M059J (cell line): ENCODE results near the gene DPT. TPM values are rescaled to one million over a fixed set of nuclear protein-coding genes. Genes with fewer than 3 reads are reported as not detected.
A peak's percentile ranks its signal among the peaks of the same experiment; 100 is the strongest.
"Not testable (repeated sequence)": the region's sequence is repeated elsewhere in the genome, so short reads cannot be mapped to it uniquely, and the experiment has no call there.

Experiments
- DNase-seq: peaks from one replicate; pipeline ENCODE4 v3.0.0-alpha.2; 2012; ENCODE audit warnings: low read depth
- total RNA-seq: library from RNA; depleted of rRNA; stranded (reverse); fragments of >200 nt; shearing (Covaris generic); gene quantifications from 2 replicates; pipeline ENCODE4 v1.2.3, GENCODE V29; 2014; rRNA removed

Gene DPT
- total RNA-seq: not detected in 2 replicates

DNA sequence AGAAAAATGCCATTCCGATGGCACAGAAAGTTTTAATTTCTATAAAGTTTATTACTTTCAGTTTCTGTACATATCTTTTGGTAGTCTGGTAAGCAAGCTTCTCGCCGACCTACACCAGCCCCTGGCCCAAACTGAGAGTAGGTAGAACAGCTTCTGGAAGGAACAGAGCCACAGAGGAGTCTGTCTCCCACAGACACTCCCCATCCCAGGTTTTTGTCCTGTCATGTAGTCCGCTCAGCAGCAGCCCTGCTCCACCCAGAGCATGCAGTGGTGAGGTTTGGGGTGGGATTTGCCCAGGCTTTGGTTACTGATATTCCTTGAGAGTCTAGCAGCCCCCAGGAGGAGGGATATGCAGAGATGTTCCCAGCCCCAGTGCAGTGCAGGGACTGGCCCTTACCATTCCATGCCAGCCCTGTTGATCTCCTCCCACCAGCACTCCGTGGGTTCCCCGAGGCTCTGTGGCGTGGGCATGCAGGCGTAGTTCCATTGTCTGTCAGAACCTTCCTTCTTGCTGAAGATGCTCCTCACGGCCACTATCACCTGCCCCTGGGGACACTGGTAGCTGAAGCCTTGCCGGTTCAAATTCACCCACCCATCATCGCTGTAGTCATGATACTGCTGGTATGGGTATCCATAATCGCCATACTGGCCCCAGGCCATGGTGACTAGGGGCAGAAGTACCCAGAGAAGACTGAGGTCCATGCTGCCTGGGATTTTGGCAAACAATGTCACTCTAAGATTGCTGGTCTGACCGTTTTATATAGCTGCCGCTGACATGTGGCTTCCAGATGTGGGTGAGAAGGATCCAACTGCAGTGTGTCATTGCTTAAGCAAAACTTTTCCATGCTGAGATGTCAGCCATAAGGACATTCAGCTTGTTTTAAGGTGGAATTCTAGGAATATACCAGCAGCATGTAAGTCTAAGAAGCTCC is at the start of gene DPT:
DPT (minus strand) TSS at position 734 of the 932 bp plus-strand sequence; CDS start at position 702, 32 bp downstream.
- DNase-seq: no peak

DNA sequence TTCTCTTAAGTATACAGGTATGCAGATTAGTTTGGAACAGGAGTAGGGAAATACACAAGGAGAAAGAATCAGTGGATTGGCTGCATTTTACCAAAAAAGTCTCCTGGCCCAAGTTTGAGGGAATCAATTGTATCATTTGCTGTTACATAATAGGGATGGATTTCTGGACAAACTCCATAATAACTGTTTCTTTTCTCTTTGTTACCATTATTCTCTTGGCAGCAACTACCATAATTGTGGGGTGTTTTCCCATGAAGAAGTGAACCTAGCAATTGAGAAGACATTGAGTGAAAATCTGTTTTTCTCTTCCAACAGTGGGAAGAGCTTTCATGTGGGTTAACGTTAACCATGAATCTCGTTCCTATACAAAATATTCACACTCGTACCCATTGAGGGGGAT is 46.4 kb upstream of the DPT start:
- DNase-seq: no peak

- DNase-seq: no peak
These were observed 45.2 kb upstream of the DPT start for GRCh38 chr1:168774241-168774640.

GRCh38 chr1:168772428-168773060 is 43.5 kb upstream of the DPT start:
- DNase-seq: no peak

DNA sequence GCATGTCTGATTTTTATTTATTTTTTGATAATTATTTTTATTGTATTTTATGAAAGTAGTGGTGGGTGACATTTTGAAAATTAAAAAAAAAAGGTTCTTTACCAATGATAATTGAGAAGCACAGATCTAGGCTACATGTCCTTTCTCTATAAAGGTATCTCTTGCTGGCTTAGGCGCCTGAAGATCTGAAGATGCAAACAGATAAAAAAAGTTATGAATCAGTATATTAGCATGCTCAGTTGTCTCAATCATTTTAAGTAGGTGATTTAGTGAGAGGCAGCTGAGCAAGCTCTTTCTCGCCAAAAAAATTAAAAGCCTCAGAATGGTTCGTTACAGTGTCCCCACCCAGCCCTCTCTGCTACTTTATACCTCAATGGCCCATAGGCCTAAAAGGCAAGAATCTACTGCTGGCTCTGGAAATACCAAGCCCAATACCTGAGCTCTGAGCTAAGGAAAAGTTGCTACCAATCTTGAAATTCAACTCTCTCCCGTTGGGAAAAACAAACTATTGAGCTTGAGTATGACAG is 42.2 kb upstream of the DPT start:
- DNase-seq: no peak

DNA sequence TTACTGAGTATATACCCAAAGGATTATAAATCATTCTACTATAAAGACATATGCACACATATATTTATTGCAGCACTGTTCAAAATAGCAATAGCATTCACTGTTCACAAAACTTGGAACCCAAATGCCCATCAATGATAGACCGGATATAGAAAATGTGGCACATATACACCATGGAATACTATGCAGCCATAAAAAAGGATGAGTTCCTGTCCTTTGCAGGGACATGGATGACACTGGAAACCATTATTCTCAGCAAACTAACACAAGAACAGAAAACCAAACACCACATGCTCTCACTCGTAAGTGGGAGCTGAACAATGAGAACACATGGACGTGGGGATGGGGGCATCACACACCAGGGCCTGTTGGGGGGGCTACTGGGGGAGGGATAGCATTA is 40.9 kb upstream of the DPT start:
- not testable (repeated sequence) for DNase-seq

GRCh38 chr1:168767894-168768584 is 39.0 kb upstream of the DPT start:
- DNase-seq: peak; percentile 65

DNA sequence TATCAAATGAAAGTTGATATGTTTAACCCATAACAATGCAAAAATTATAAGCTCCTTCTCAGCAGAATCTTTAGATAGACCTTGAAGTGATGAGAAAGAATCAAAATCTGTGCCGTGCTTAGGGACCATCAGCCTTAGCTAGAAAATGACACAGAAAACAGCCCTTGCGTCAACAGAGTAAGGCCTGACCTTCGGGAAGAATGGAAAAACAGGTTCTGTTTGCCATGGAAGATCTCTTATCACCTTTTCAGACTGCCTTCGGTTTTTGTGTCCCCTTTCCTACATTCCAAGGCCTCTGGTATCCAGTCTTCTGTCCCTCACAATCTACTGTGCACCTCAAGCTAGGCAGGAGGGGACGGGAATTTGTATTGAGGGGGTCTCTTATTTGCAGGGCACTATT is 37.6 kb upstream of the DPT start:
- DNase-seq: no peak

GRCh38 chr1:168763031-168763430 is 34.0 kb upstream of the DPT start:
- DNase-seq: no peak

GRCh38 chr1:168762473-168762872 is 33.5 kb upstream of the DPT start:
- no peak for DNase-seq

DNA sequence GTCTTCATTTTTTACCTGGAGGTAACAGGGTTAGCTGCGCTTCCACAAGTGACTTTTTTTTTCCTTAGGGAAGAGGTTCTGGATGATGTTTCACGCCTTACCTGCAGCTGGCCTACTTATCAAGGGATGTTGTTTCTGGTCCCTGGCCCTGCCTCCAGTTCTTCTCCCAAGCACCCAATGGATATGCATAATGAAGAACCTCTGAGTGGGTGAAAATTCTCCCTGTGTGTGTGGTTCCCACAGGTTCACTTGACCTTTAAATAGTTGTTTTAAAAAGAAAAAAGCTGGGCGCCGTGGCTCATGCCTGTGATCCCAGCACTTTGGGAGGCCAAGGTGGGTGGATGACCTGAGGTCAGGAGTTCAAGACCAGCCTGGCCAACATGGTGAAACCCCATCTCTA is 31.8 kb upstream of the DPT start:
- no peak for DNase-seq

DNA sequence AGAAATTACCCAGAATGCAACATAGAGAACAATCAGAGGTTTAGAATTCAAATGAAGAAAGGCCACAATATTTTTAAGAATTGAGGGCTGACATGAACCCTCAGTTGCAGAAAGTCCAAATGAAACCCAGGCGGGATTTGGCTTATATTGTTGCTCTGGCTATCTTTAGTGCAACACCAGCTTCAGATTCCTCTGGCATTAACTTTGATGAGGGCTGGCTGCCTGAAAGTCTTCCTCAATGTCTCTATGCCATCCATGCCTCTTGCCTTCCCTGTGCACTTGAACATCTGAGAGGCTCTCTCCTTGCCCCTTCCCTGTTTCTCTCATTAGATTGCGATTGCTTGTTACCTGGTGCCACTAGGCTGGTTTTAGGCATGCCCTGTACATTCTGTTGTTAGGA is 31.2 kb upstream of the DPT start:
- no peak for DNase-seq

- DNase-seq: no peak
These were observed 30.1 kb upstream of the DPT start for GRCh38 chr1:168759077-168759476.

GRCh38 chr1:168758503-168758902 is 29.5 kb upstream of the DPT start:
- DNase-seq: no peak

DNA sequence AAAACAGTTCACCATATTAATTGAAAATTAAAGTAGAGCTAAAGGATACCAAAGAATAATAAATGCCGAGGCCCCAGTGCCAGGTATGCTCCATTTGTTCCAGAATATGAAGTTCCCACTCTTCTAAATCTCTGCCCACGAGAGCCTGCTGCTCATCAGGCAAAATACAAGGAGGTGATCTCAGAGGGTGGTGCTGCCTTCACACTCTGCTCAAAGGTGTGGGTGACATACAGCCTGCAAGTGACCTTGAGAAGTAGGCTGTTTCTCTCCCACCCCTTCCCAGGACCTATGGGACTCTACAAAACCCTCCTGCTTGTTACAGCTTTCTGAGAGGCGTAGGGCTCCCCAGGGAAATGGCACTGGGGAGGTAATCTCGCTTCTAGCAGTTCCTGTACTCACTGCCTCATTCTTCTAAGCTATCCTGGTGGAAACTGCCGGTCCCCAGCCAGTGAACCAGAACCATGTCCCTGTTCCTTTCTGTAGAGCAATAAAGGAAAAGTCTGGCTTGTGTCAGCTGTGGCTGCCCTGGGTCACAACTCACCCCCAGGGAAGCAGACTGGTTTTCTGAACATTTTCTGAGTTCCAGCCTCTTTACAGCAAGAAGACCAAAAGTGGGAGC is 26.9 kb upstream of the DPT start:
- DNase-seq: no peak

DNA sequence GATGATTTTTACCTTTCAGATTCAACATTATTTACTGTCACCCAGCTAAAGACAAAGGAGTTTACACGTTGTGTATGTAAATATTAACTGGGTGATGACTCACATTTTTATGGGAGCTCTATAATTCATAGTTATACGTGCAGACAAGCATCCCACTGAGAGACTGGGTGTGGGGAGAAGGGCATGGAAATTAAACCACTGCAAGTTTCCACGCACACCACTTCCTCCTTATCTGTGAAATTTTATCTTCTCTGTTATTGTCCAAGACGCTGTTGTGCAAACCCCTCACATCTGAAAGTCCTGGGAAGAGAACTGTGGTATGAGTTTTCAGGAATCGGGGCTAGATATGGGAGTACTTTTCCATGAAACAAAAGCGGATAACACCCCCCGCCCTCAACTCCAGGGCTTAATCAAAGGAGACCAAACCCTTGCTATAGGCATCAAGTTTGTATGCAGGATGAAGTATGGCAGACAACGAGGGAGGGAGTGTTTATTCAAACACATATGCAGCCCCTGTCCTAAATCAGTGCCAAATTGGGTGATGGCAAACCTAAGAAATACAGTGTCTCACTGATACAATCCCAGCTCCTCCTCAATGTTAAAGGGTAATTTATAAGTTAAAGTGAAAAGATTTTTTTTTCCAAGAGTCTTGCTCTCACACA is 23.3 kb upstream of the DPT start:
- peak; percentile 58 for DNase-seq

DNA sequence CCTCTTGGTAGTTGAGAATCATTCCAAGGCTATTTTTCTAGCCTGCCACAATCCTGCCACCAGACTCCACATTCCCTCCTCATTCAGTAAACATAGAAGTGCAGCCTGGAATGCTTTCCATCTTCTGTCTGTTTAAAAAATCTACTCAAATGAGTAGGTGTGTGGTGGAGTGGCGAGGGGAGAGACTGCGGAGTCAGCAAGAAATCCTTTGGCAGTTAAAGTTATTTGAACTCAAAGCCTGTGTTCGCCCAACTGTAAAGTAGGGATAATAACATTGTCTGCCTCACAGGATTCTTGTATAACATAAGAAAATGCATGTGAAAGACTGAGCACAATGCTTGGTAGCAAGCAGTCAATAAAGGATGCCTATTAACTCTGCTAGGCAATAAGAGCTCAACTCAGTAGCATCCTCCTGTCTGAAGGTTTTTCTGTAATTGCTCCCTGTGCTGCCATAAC is 22.2 kb upstream of the DPT start:
- DNase-seq: peak; percentile 43

DNA sequence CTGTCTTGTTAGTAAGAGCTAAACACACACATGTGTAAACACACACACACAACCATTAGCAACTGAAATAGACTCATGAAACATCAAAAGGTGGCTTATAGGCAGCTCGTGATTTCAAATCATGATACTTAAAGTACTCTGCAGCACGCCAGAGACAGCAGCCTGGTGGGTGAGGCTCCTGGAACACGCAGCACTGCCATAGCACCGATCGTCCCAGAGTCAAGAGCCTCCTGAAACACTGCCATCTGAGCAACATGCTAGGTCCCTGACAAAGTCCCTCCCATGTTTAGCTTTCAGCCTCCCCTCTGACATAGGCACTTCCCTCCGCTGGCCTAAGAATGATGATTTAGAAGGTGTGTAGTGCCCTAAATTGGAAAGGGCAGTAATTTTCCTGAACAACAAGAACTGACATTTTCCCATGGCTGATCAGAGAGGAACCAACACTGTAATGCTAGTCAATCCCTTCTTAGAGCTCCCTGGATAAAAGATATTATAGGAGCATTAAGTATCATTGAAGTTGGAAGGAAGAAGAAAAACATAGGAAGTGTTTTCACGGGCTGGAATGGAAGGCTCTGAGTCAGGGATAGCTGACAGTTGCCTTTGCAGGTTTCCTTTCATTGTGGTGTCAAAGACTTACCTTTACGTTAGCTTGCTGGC is 14.1 kb upstream of the DPT start:
- DNase-seq: no peak

- DNase-seq: no peak
These were observed 13.4 kb upstream of the DPT start for GRCh38 chr1:168742386-168742785.

GRCh38 chr1:168739908-168740307 is 10.9 kb upstream of the DPT start:
- no peak for DNase-seq

DNA sequence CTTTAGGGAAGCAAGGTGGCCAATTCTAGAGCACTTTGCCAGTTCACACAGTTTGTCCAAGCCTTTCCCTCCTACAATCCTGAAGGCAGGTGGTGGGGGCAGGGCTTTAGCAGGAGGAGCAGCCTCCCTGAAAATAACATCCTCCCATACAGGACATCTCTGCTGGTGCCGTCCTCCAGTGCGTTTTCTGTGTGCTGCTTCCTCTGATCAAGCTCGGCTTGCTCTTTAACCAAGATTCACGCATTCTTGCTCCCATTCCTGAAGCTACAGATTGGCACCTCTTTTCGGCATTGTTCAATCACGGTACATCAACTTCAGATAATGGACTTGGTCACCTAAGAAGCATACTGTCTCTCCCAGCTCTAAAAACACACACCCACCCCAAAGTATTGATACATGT is 7.5 kb upstream of the DPT start:
- no peak for DNase-seq
